Common myeloid progenitor, CD34-positive (primary cell): ENCODE results near the gene DOK1.

Experiments
- CTCF ChIA-PET: fragments of 350-600 bp; sonication (Branson Sonifier 250); formaldehyde crosslinking; loops from one replicate; lab custom pipeline; 2021; ENCODE audit warnings: antibody characterized with exemption; lab: Charles Lee
- POLR2A ChIA-PET: fragments of 350-600 bp; sonication (Branson Sonifier 250); formaldehyde crosslinking; loops from one replicate; lab custom pipeline; 2021; ENCODE audit warnings: antibody characterized with exemption; lab: Charles Lee
- DNase-seq, 3 donors: peaks; one replicate each; pipeline versions ENCODE4 v3.0.0 to v3.0.0-alpha.2; 2013
- H3K27ac ChIP-seq, 2 experiments: 1 replicate in 1 of 2; 2 replicates in 1 of 2; pipeline ENCODE4 v1.7.0; 2013; ENCODE audit warnings: inconsistent platforms in 2 of 2, low read length in 2 of 2, mild to moderate bottlenecking in 2 of 2, low read depth in 1 of 2, moderate library complexity in 1 of 2; ENCODE audit not compliant: severe bottlenecking in 2 of 2, insufficient read depth in 1 of 2, poor library complexity in 1 of 2
- H3K27me3 ChIP-seq, 5 experiments: replicated peaks in 2 of 5; 1 replicate in 3 of 5; 2 replicates in 2 of 5; pipeline versions ENCODE4 v1.6.1 to v1.7.0; 2013; ENCODE audit warnings: low read length in 4 of 5, mild to moderate bottlenecking in 2 of 5, moderate library complexity in 2 of 5, inconsistent platforms in 1 of 5; ENCODE audit not compliant: insufficient read depth in 5 of 5, control insufficient read depth in 4 of 5
- H3K36me3 ChIP-seq, 4 experiments: 1 replicate in 2 of 4; 2 replicates in 2 of 4; pipeline versions ENCODE4 v1.6.1 to v1.7.0; 2013; ENCODE audit warnings: low read length in 3 of 4, control low read depth in 1 of 4, mild to moderate bottlenecking in 1 of 4; ENCODE audit not compliant: control insufficient read depth in 4 of 4, insufficient read depth in 4 of 4
- H3K4me1 ChIP-seq, 4 experiments: 1 replicate in 3 of 4; 2 replicates in 1 of 4; pipeline versions ENCODE4 v1.6.1 to v1.7.1; 2013; ENCODE audit warnings: low read length in 3 of 4, mild to moderate bottlenecking in 3 of 4, control low read depth in 1 of 4, inconsistent platforms in 1 of 4, moderate library complexity in 1 of 4; ENCODE audit not compliant: control insufficient read depth in 4 of 4, insufficient read depth in 4 of 4; ENCODE audit errors: control extremely low read depth in 1 of 4
- H3K4me3 ChIP-seq, 7 experiments: 1 replicate in 4 of 7; 2 replicates in 3 of 7; pipeline versions ENCODE4 v1.5.1 to v1.7.0; 2013; ENCODE audit warnings: mild to moderate bottlenecking in 7 of 7, low read length in 6 of 7, moderate library complexity in 6 of 7, inconsistent platforms in 2 of 7, low read depth in 2 of 7, control low read depth in 1 of 7; ENCODE audit not compliant: insufficient read depth in 4 of 7, control insufficient read depth in 1 of 7; ENCODE audit errors: extremely low read depth in 1 of 7
- H3K9me3 ChIP-seq, 5 experiments: 1 replicate in 4 of 5; 2 replicates in 1 of 5; pipeline versions ENCODE4 v1.6.1 to v1.7.1; 2013; ENCODE audit warnings: low read length in 4 of 5, mild to moderate bottlenecking in 2 of 5, inconsistent platforms in 1 of 5, low read depth in 1 of 5, moderate library complexity in 1 of 5; ENCODE audit not compliant: control insufficient read depth in 4 of 5, insufficient read depth in 2 of 5; ENCODE audit errors: control extremely low read depth in 1 of 5
- WGBS: methylation state at CpG from one replicate; pipeline ENCODE4 v1.1.5; 2013; ENCODE audit not compliant: insufficient coverage; 5-methylcytosine and 5-hydroxymethylcytosine counted together

The DOK1 gene

DNA sequence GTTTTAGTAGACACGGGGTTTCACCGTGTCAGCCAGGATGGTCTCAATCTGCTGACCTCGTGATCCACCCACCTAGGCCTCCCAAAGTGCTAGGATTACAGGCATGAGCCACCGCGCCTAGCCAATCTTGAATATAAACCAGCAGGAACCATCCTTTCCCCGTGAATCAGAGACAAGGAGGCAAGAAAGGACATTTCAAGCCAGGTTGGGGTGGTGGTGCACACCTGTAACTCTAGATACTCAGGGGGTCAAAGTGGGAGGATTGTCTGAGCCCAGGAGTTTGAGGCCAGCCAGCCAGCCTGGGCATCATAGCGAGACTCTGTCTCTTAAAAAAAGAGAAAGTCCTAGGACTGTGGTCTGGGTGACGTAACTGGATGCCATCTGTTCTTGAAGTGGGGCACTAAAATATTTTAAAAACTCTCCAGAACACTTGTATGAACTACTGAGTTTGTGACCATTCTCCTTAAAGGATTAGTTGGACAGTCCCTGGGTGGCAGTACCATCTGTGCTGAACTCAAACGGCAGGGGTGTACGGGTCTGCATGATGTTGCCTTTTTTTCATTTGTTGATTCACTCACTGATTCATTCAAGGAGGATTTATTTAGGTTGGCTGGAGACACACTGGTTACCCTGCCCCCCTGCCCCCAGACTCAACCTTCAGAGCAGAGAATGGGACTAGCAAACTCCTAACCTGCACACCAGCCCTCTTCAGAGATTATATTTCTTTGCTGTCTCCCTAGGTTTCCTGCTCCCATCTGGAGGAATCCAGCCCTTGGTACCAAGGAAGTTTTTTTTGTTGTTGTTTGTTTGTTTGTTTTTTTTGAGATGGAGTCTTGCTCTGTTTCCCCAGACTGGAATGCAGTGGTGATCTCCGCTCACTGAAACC is 43.2 kb upstream of the DOK1 start:
- no peaks in the 10 kb centered on the region for H3K36me3 ChIP-seq
- no peak overlapping the region for H3K27ac ChIP-seq
- peak in 1 of 3 donors; percentile 33 for DNase-seq
- peaks cover 7 to 74% (median 38%) of the 10 kb centered on the region in 5 experiments for H3K27me3 ChIP-seq
- no peak overlapping the region for H3K4me3 ChIP-seq
- WGBS = 53% methylated on average over 10 of the region's 11 CpGs
- peaks cover 0 to under 1% (median 0%) of the 10 kb centered on the region in 5 experiments for H3K9me3 ChIP-seq
- peaks cover 0 to 50% (median 45%) of the 10 kb centered on the region in 4 experiments for H3K4me1 ChIP-seq
- ChIA-PET CTCF (interaction anchor here (0.7 to 12.7 kb wide), 6 partner anchors 10 to 75 kb away, joined by 3 to 143 read pairs (median 4); partner anchors contain the start of genes AUP1, CCDC142, DQX1 and HTRA2), POLR2A (no interaction called here)

DNA sequence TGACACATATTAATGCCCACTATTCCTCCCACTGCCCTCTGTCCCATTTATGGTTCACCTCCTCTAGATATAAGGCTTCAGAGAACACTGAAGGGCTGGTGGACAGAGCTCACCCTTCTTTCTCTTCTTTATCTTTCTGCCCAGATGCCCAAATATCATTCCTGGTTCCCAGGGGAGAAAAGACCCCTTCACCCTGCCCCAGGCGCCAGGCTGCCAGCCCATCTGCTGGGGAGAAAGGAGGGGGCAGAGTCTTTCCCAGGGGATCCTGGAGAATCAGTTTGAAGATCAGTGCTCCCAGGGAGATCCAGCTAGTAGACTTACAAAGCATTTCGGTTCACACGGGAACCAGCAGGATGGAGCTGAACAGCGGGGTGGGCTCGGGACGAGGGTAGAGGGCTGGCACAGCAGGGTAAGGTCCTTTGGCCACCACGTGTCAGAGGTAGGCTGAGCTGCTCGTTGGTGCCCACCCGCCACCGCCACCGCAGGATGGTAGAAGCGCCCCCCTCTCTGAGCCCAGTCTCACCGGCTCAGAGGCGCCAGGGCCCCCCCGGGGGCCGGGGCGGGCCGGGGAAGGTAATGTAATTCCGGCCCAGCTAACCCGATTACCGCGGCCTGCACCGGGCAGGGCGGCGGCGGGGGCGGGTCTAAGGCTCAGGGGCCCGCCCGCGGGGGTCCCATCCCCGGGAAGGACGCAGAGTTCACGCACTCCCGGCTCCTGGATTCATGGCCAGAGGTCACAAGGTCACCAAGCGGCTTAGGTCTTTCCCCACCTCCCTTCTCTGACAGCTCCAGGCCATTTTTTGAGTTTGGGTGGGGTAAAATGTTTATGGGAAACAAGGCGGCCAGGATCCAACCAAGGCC is 41.5 kb upstream of the DOK1 start:
- Histone ChIP-seq H3K36me3 (no peaks in the 10 kb centered on the region), H3K4me1 (peaks cover 0 to 43% (median 35%) of the 10 kb centered on the region in 4 experiments), H3K9me3 (peaks cover 0 to 6% (median 0%) of the 10 kb centered on the region in 5 experiments), H3K27me3 (peaks cover 16 to 90% (median 49%) of the 10 kb centered on the region in 5 experiments), H3K4me3 (no peak overlapping the region), H3K27ac (no peak overlapping the region)
- ChIA-PET CTCF (interaction anchor here (1.0 to 2.0 kb wide), 4 partner anchors 9 to 18 kb away, joined by 4 to 6 read pairs (median 4); partner anchors contain the start of gene DQX1), POLR2A (no interaction called here)
- peak in 1 of 3 donors; percentile 22 for DNase-seq
- 11% methylated on average over 28 of the region's 36 CpGs for WGBS

- H3K9me3 ChIP-seq = peaks cover 0 to 6% (median 0%) of the 10 kb centered on the region in 5 experiments
- H3K27ac ChIP-seq = no peak overlapping the region
- peaks cover 0 to 38% (median 30%) of the 10 kb centered on the region in 4 experiments for H3K4me1 ChIP-seq
- ChIA-PET POLR2A (interaction anchor here (1.1 kb wide), 1 partner anchor 16 kb away, joined by 3 read pairs; the partner anchor contains the start of genes AUP1 and HTRA2), CTCF (interaction anchor here (1.4 to 3.5 kb wide), 4 partner anchors 10 to 74 kb away, joined by 4 to 14 read pairs (median 6); partner anchors contain the start of genes CCDC142 and TTC31)
- no peak overlapping the region for H3K4me3 ChIP-seq
- peak in 2 of 3 donors; percentile 36 for DNase-seq
- WGBS = 4% methylated on average over 50 of the region's 52 CpGs
- H3K36me3 ChIP-seq = no peaks in the 10 kb centered on the region
- peaks cover 15 to 91% (median 54%) of the 10 kb centered on the region in 5 experiments for H3K27me3 ChIP-seq
These were observed 40.7 kb upstream of the DOK1 start for GRCh38 chr2:74513605-74514367.

- peaks cover 0 to 6% (median 0%) of the 10 kb centered on the region in 5 experiments for H3K9me3 ChIP-seq
- peak in 2 of 3 donors; percentile 40 to 42 for DNase-seq
- ChIA-PET POLR2A (interaction anchor here (1.1 kb wide), 1 partner anchor 15 kb away, joined by 3 read pairs; the partner anchor contains the start of genes AUP1 and HTRA2), CTCF (interaction anchor here (1.1 to 9.0 kb wide), 6 partner anchors 9 to 73 kb away, joined by 3 to 53 read pairs (median 7); partner anchors contain the start of genes AUP1, CCDC142, HTRA2 and TTC31)
- no peaks in the 10 kb centered on the region for H3K36me3 ChIP-seq
- H3K27ac ChIP-seq = no peak within 1 kb of the TSS
- H3K4me1 ChIP-seq = peaks cover 0 to 38% (median 30%) of the 10 kb centered on the region in 4 experiments
- WGBS = under 1% methylated on average over 58 of the region's 82 CpGs
- H3K27me3 ChIP-seq = peaks cover 16 to 99% (median 55%) of the 10 kb centered on the region in 5 experiments
- peak within 1 kb of the TSS in 4 of 7 experiments; percentile 22 to 56 (median 52) for H3K4me3 ChIP-seq
These were observed 39.9 kb upstream of the DOK1 start, which contains the start of gene TLX2 for GRCh38 chr2:74514368-74515270. Gene TLX2, plus strand, starts transcription at chr2:74514450. Its CDS starts 357 bp downstream, at chr2:74514807.

GRCh38 chr2:74515271-74515980 is 39.1 kb upstream of the DOK1 start:
- Histone ChIP-seq H3K27me3 (peaks cover 15 to 99% (median 57%) of the 10 kb centered on the region in 5 experiments), H3K4me3 (peak overlapping the region in 5 of 7 experiments; percentile 39 to 64 (median 56)), H3K4me1 (peaks cover 0 to 38% (median 30%) of the 10 kb centered on the region in 4 experiments), H3K9me3 (peaks cover 0 to 6% (median 0%) of the 10 kb centered on the region in 5 experiments), H3K36me3 (no peaks in the 10 kb centered on the region), H3K27ac (no peak overlapping the region)
- CTCF ChIA-PET = interaction anchor here (1.1 to 9.0 kb wide), 7 partner anchors 7 to 73 kb away, joined by 3 to 53 read pairs (median 7); partner anchors contain the start of genes AUP1, CCDC142, HTRA2 and PCGF1
- POLR2A ChIA-PET = interaction anchor here (1.1 kb wide), 1 partner anchor 11 kb away, joined by 3 read pairs; the partner anchor contains the start of gene DQX1
- no peak for DNase-seq
- 3% methylated on average over 51 of the region's 60 CpGs for WGBS
